Activated T-cell treated with anti-CD3 and anti-CD28 coated beads, Interleukin-2, amount 50 U/mL, for 1 hour (primary cell): ENCODE measurements around the gene EPHA8.

Experiments
- DNase-seq: peaks from one replicate; pipeline ENCODE4 v3.0.0-alpha.2; 2020

Gene EPHA8

DNA sequence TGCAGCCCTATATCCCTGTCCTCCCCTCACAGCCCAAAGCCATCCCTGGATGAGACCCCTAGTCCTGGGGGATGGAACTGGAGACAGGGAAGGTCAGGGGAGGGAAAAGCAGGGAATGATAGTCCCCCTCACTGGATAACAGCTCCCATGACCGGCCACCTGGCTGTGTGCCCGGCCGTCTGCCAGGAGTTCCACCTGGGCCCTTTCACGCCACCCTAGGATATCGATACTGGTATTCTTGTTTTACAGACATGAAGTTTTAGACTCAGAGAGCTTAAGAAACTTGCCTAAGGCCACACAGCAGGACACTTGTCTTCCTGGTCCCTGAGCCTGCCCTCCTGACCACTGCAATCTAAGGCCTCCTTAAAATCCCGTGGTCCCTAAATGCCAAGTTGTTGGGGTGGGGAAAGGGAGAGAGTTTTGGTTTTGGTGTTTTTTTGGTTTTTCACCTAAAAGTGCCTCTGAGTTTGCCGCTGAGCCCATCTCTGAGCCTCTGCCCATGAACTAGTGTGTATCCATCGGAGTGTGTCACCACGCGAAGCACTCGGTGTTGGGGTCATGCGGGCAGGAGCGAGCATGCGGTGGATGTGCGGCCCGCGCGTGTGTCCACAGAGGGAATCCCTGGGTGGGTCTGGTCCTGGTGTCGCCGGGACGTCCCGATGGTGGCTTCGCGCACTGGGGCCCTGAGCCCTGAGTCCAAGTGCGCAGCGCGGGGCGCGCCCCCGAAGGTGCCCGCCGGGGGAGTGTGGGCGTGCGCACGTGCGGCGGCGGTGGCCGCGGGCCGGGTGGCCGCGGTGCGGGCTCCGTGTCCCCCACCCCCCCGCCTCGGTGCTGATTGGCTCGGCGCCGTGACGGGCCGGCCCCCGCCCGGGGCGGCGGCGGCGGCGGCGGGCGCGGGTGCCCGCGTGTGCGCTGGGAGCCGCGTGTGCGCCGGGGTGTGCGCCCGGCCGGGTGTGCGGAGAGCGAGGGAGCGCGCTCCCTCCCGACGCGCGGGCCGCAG lies at the start of gene EPHA8:
EPHA8 (plus strand) TSS at position 906 of the 1,000 bp plus-strand sequence. CDS start 147 bp downstream, outside the sequence.
- DNase-seq, result no peak

DNA sequence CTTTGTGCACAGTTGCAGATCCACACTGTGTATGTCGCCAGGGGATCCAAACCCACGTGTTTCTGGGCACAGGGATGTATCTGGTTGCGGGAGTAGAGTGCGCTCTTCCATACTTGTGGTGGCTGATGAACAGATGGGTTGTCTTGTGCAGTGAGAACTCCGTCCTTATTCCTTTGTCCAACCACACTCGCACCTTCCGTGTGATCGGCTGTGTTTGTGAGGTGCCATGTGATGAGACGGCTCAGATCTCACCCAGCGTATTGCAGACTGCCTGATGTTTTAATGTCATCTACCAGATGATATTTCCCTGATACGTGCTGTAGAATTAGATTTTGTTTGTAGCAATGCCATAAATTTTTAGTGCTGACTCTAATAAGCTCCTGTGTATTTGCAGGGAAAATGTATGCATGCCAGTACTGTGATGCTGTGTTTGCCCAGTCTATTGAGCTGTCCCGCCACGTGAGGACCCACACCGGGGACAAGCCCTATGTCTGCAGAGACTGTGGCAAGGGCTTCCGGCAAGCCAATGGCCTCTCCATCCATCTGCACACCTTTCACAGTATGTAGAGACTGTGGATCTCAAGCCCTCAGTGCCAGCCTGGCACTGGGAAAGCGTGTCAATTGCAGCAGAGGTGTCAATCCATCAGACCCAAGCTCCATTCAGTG lies 46.2 kb upstream of the EPHA8 start:
- DNase-seq, result no peak

DNA sequence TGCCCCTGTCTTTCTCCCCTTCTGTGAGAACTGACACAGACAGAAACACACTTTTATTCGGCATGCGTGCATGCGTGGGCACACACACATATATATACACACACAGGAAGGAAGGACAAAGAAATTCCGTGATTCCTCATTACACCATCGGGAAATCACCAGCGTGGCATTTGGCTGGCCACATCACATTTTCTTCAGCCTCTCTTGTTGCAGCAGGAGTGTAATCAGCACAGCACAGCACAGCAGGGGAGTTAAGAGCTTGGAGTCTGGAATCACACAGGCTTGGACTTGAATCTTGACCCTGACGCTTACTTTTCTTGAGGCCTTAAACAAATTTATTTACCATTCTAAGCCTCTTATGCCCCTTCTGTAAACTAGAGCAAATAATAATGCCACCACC lies 45.3 kb upstream of the EPHA8 start:
- DNase-seq, result no peak

DNA sequence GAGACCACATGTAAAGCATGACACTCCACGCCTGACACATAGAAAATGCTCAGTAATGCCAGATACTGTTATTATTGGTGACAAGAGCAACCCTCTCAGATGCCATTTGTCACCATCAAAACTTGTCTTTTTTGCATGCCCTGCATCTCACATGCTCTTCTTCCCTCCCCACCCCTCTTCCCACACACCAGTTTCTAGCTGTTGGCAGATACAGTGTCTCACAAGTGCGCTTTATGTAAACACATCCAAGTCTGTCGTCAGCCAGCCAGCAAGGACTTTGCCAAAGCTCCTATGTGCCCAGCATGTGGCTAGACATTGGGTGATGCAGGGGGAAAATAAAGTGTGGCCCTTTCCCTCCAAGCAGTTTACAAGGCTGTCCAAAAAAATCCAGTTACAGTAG lies 44.9 kb upstream of the EPHA8 start:
- DNase-seq, result no peak

DNA sequence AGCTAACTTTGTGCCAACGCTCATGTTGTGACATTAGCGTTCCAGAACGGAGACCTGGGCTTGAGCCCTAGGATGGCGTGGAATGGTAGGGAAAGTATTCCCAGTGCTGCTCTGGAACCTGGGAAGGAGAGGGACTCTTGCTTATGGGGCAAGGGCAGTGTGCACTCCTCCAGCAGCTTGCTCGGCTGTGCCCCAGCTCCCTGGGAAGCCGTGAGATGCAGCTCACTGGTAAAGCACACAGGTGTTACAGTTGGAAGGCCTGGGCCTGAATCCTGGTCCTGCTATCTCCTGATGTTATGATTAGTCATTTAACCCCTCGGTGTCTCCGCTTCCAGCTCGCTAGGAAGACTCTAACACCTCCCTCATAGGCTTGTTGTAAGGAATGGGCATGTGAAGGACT lies 42.4 kb upstream of the EPHA8 start:
- no peak for DNase-seq

DNA sequence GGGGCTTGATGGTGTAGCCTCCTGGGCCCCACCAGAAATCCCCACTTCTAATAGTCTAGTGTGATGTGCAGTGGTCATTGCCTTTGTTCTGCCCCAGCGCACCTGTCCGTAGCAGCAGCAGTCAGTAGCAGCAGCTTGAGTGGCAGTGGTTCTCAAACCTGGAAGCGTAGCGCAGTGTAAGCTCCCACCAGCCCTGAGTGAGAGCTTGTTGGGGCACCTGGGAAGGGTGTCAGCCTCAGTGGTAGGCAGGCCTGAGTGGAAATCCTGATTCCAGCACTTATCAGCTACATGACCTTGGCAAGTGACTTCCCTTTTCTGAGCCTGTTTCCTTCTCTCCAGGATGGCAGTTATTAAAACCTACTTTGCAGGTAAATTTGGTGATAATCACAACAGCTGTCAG lies 41.6 kb upstream of the EPHA8 start:
- no peak for DNase-seq

DNA sequence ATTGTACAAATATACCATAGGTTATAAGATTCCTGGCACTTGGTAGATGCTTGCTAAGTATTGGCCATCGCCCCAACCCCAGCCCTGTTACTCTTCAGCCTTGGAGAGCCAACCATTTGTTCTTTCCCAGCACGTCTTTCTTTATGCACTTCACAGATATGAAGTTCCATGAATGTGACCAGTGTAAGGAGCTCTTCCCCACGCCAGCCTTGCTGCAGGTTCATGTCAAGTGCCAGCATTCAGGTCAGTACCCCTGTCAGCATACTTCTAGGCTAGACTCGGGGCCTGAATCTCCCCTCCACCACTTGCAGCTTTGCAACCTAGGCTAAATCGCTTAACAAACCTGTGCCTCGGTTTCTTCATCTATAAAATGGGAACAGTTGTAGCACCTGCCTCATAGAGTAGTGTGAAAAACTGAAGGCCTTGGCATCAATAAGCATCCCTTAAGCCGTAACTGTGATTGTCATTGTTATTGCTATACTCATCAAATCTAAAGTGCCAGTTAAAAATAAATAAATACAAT lies 41.0 kb upstream of the EPHA8 start:
- no peak for DNase-seq

DNA sequence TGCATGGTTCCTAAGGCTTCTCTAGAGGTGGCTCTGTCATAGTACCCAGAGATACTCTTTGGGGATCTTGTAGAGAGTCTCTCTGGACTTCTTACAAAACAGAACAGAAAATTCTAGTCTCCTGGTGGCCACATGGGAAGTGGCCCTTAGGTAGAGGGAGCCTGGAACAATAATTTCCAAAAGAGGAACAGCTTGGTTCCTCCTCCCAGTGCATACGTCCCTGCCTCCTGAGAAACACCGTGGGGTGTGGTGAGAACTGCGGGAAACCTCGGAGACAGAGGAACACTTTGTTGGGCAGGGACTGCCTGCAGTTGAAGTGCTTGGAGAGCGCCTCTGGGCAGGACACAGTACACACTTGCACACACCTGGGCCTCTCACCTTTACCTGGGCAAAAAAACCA lies 38.8 kb upstream of the EPHA8 start:
- no peak for DNase-seq

DNA sequence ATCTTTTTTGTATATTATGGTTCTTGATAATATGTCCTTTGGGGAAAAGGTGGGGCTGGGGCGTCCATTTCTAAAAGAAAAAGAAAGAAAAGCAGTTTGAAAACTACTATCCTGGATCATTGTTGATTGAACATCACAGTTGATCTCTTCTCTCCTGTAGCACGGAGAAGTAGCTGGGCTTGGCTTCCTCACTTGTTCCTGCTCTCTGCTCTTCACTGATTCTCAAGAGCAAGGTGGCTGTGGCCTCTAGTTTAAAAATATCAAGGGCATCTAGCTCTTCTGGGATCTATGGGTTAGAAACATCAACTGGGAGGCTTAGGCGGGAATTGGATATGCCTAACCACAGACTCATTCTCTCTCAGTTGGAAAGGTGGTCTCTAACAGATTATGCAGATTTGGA lies 38.1 kb upstream of the EPHA8 start:
- DNase-seq, result no peak

DNA sequence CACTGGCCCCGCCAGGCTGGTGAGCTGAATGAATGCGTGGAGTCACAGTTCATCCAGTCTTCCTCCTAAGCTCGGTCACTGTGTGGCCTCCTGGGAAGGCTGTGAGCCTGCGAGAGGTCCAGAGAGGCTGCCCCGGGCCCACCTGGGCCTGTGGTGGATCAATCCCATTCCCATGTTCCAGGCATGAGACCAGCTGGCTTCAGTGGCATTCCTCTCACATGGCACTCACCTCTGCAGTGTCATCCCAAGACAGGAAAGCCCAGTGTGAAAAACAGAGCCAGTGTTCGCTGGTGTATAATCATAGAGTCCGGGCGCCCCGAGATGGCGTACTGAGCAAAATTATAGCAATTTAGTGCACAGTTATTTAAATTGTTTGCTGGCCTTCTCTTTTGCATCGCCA lies 37.6 kb upstream of the EPHA8 start:
- no peak for DNase-seq

DNA sequence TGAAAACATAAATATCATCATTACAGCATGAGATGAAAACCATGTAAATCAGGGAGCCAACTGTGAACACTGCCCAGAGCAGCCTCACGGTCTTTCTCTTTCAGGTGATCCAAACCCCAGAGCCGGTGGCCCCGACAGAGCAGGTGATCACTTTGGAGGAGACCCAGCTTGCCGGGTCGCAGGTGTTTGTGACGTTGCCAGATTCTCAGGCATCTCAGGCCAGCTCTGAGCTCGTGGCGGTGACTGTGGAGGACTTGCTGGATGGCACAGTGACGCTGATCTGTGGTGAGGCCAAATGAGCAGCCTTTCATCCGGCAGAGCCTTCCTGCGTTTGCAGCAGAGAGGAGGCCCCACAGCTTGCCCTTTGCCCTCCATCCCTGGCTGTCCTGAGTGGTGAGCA lies 37.2 kb upstream of the EPHA8 start:
- DNase-seq, result no peak

DNA sequence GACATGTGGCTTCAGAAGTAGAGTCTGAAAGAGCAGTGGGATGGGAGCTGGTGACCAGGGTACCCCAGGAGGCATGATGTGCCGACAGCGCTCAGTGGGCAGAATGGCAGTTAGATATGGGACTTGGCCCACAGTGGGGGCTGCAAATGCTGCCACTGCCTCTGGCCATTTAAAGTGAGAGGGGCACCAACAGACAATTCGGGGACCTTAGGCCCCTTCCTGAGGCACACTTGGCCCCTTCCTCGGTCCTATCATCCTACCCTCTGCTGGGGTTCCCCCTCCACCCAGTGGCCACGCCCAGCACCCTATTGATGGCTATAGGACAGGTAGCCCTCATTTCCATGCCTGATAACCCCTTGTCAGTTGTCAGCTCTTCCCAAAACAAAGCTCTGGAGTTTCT lies 36.6 kb upstream of the EPHA8 start:
- DNase-seq, result no peak

DNA sequence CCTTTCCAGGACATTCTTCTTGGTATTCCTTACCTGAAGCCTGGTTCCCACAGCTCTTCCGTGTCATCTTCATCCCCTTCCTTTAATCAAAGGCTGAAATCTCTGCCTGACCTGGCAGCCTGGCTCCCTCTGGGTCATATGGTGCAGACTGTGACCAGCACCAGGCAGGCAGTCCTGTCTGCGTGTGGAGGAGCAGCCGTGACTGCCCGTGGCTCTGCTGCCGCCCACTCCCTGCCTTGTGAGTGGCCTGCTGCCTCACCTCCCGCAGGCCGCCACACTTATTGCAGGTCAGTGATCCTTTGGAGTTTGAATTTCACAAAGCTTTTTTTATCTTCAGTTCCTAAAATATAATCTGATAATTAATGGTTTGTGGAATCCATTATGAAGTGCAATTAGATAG lies 36.2 kb upstream of the EPHA8 start:
- DNase-seq, result no peak

DNA sequence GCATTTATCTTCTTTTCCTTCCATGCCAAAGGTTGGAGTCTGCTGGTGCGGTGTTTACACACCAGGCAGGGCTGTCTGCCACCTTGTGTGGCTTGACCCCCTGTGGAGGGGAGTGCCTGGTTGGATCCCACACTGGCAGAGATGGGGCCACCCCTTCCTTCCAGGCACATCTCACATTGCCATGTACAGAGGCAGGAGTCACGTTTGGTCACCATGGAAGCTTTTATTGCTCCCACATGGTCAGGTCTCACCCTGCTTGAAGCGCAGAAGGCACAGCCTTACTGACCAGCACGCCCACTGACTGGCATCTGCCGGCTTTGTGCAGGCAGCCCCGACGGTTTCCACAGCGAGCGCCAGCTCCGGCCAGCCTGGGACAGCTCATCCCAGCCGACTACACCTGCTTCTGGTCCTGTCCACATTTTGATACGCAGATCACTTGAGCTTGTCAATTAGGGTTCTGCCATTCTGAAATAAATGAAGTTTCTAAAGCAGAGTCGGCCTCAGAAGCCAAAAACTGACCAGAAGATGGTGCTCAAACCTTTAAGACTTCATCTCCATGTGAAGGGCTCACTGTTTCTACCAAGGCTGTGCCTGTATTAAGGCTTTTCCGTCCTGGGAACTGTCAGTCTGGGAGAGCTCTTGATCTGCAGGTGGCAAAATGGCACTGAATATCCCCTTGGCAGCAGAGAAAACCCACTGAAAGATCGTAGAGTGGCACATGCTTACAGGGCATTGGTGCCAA lies 35.6 kb upstream of the EPHA8 start:
- no peak for DNase-seq

DNA sequence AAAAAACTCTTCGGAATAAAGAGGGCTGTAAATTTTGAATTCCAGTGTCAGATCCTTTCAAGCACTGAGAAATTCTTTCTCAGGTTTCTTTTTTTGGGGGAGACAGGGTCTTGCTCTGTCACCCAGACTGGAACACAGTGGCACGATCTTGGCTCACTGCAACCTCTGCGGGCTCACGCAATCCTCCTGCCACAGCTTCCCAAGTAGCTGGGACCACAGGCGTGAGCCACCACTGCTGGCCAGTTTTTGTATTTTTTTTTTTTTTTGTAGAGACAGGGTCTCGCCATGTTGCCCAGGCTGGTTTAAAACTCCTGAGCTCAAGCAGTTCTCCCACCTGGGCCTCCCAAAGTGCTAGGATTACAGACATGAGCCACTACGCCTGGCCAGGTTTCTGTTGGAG lies 34.8 kb upstream of the EPHA8 start:
- DNase-seq, result no peak

DNA sequence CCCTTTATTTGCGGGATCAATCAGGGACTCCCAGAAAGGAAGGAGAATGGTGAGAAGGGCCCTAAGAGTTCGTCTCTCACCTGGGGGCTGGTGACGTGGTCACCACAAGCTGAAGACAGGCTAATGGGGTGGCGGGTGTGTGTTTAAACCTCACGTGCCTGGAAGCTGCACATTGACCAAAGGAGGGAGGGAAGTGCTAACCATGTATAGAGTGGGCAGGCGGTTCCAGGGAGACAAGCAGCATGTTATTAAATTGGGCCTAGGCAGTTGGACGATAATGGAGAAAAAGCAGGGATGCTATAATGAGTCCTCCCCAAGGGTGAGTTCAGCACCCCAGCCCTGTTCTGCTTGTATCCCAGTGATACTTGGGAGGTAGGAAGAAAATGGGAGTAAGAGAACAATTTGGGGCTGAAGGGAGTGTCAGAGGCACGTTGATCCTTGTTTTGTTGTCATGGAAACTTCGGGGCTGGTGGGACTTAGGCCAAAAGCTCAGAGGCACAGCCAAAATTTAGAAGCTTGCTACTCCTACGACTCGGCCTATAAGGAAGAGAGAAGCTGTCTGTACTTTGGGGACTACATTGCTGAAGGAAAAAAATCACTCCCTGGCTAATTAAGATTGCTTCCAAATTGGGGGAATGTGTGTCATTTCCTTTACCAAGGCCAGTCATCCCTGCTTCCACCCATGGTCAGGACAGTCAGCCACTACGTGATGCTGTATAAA lies 33.2 kb upstream of the EPHA8 start:
- no peak for DNase-seq

DNA sequence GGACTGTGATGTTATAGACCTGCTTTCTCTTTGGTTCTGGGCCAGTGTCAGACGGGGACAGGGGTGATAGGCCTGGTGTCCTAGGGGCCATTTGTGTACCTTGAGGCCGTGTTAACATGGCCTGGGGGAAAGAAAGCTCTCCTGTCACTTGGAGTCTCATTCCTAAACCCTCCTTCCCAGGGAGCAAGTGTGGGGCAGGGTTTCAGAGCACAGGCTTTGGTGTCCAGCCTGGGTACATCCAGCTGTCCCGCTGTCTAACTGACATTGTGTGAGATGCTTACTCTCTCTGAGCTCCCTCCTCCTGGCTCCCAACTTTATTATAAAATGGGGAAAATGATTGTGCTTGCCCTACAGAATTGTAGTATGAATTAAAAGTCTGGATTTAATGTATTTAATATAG lies 32.6 kb upstream of the EPHA8 start:
- DNase-seq, result no peak

DNA sequence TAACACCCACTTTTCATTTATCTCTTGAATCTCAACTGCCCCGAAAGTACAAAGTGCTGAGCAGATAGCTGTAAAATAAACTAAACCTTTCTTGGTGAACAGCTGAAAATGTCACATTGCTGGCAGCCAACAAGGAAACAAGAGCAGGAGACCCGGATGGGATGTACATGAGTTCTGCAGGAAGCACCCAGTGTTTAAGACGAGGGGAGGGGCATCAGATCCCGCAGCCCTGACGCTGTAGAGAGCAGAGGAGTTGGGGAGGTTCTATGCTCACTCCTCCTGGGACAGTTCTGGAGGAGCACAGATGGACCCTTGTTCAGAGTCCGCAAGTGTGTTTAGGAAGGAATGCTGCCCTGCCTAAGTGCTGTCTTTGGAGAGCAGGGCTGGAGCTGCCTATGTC lies 32.0 kb upstream of the EPHA8 start:
- DNase-seq, result no peak

DNA sequence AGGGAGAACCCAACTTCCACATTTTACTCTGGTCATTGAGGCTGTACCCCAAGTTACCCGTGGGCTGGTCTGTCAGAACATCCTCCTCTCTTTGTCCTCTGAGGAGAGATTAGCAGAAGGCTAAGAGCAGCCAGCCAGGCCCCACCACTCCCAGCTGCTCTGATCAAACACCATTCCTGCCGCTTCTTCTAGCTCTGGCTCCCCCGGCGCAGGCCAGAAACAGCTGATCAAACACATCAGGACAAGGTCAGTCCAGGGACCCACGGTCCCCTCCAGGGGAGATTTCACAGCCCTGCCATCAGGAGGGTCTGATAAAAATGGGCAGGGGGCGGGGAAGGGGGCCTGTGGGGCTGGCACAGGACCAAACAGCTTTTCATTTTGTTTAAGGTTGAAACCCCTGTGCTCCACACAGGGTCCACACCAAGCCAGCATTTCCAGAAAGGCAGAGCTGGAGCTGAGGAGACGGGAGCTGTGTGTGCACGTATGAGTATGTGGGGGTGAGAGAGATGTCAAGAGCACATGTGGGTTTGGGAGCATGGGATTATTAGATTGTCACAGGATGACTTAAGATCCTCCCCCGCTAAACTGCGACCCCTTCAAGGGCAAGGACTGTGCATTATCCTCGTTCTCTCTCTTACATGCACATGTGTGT lies 29.9 kb upstream of the EPHA8 start:
- DNase-seq, result no peak

DNA sequence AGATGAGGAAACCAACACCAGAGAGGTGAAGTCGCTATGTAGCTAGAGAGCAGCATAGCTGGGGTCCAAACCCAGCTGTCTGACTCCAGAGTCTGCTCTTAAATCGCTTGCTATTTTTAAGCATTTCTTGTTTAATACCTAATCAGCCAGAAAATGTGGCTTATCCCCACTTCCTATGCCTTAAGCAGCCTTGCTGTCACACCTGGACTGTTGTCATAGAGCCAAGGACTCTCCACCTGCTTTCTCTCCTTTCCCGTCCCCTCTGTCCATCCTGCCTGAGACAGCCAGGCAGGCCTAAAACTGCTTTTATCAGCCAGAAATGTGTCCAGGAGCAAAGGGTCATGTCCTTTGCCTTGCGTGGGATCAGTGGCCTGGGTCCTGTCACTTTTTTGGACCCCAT lies 28.3 kb upstream of the EPHA8 start:
- DNase-seq, result no peak

DNA sequence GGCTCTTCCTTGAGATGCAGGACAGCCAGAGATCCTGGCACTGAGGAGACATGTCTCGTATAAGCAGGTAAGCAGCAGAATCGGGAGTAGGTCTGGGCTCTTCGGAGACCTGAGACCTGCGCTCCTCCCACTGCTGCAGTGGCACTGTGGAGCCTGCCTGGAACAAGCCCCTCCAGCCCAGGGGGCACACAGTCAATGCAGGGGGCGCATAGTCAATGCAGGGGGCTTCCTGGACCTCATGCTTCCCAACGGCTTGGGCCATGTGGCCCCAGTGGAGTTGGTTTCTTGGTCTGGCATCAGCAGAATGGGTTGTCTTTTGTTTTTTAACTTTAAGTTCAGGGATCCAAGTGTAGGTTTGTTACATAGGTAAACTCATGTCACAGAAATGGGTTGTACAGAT lies 27.9 kb upstream of the EPHA8 start:
- DNase-seq, result no peak

DNA sequence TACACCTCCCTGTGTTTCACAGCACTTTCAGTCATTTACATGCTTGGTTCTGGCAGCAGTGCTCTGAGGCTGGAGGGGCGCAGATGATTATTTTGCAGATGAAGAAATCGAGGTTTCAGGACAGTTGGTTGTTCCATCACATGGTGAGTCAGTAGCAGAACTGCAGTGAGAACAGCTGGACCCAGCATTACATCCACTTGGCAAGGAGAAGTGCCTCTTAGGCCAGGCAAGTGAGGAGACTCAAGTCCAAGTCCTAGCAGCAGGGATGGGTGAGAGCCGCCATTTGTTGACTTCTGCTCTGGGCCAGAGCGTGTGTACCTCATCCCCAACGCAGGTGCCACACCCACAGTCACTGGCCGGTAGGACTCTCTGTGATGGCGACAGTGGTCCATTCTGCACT lies 26.8 kb upstream of the EPHA8 start:
- no peak for DNase-seq
